A549 treated with dexamethasone at 1 μM for 4 hours (cell line): ENCODE results near the gene PRRC2A. TPM values are rescaled to one million over a fixed set of nuclear protein-coding genes. Genes with fewer than 3 reads are reported as not detected.

Experiments used
- total RNA-seq: library from RNA; stranded (reverse); fragments of 200-300 nt; extraction: Qiagen RNA extraction; gene quantifications from 5 replicates; pipeline ENCODE4 v1.2.3, GENCODE V29; 2022

Gene PRRC2A
- 60.5 to 88.7 TPM (median 87.7 TPM) in 5 replicates for total RNA-seq

GRCh38 chr6:31620586-31621319, at the start of gene PRRC2A:
TSS of gene PRRC2A (plus strand) at chr6:31620715. CDS start at chr6:31622790, 2,075 bp downstream.

GRCh38 chr6:31572041-31572911, 48.2 kb upstream of the PRRC2A start, which contains the start of gene LTA:
TSS of gene LTA (plus strand) at chr6:31572289. CDS start at chr6:31572743, 454 bp downstream.

GRCh38 chr6:31575335-31575901, 45.1 kb upstream of the PRRC2A start, which contains the start of gene TNF:
TSS of gene TNF (plus strand) at chr6:31575565. CDS start at chr6:31575742, 177 bp downstream.

GRCh38 chr6:31582230-31582643, 38.3 kb upstream of the PRRC2A start, which contains the start of gene LTB:
TSS of gene LTB (minus strand) at chr6:31582424. CDS start at chr6:31582417, 7 bp downstream.

GRCh38 chr6:31586008-31586407, 34.5 kb upstream of the PRRC2A start, which contains the start of gene LST1:
TSS of gene LST1 (plus strand) at chr6:31586277. CDS start at chr6:31587300, 1,023 bp downstream.

GRCh38 chr6:31614684-31615578, 5.6 kb upstream of the PRRC2A start, which contains the start of gene AIF1:
TSS of gene AIF1 (plus strand) at chr6:31615234. CDS start at chr6:31615330, 96 bp downstream.

GRCh38 chr6:31655349-31656237, 35.1 kb downstream of the PRRC2A start, which contains the start of gene APOM:
TSS of gene APOM (plus strand) at chr6:31655894. CDS start at chr6:31655967, 73 bp downstream.

GRCh38 chr6:31660381-31661261, 40.1 kb downstream of the PRRC2A start, which contains the start of gene C6orf47:
TSS of gene C6orf47 (minus strand) at chr6:31660778. CDS start at chr6:31659947, 831 bp downstream.

GRCh38 chr6:31664790-31665500, 44.4 kb downstream of the PRRC2A start, which contains the start of gene GPANK1:
TSS of gene GPANK1 (minus strand) at chr6:31664997. CDS start at chr6:31664478, 519 bp downstream.

GRCh38 chr6:31665501-31666336, 45.2 kb downstream of the PRRC2A start, which contains the start of gene CSNK2B:
TSS of gene CSNK2B (plus strand) at chr6:31666080. CDS start at chr6:31666832, 752 bp downstream.

GRCh38 chr6:31669676-31670075, 49.2 kb downstream of the PRRC2A start, which contains the start of gene LY6G5B:
TSS of gene LY6G5B (plus strand) at chr6:31669976. CDS start at chr6:31670951, 975 bp downstream.

GRCh38 chr6:31680226-31681134, 60.0 kb downstream of the PRRC2A start, which contains the start of gene LY6G5C:
TSS of gene LY6G5C (minus strand) at chr6:31681067. CDS start at chr6:31680373, 694 bp downstream.

